Mucosa of rectum (tissue), 2 donors: ENCODE measurements around the gene PDGFC.
"Not testable (repeated sequence)": the region's sequence is repeated elsewhere in the genome, so short reads cannot be mapped to it uniquely, and the experiment has no call there.

ENCODE experiments used
- H3K27ac ChIP-seq, 2 donors: one replicate each; pipeline ENCODE4 v1.7.0; 2013; ENCODE audit warnings: inconsistent platforms in 2 of 2, low read depth in 2 of 2, low read length in 2 of 2
- H3K27me3 ChIP-seq, 2 donors: one replicate each; pipeline ENCODE4 v1.7.0; 2013; ENCODE audit warnings: low read length in 2 of 2; ENCODE audit not compliant: control insufficient read depth in 2 of 2, insufficient read depth in 2 of 2
- H3K36me3 ChIP-seq, 2 donors: one replicate each; pipeline ENCODE4 v1.7.0; 2013; ENCODE audit warnings: low read length in 2 of 2; ENCODE audit not compliant: control insufficient read depth in 2 of 2, insufficient read depth in 2 of 2
- H3K4me1 ChIP-seq, 2 donors: one replicate each; pipeline ENCODE4 v1.7.0; 2013; ENCODE audit warnings: low read length in 2 of 2, mild to moderate bottlenecking in 1 of 2; ENCODE audit not compliant: control insufficient read depth in 2 of 2, insufficient read depth in 2 of 2
- H3K4me3 ChIP-seq, 2 donors: one replicate each; pipeline ENCODE4 v1.7.0; 2013; ENCODE audit warnings: low read length in 2 of 2
- H3K9ac ChIP-seq, 2 donors: one replicate each; pipeline ENCODE4 v1.7.0; 2013; ENCODE audit warnings: low read length in 2 of 2, low read depth in 1 of 2, mild to moderate bottlenecking in 1 of 2
- H3K9me3 ChIP-seq, 2 donors: one replicate each; pipeline ENCODE4 v1.7.0; 2013; ENCODE audit warnings: low read length in 2 of 2; ENCODE audit not compliant: control insufficient read depth in 2 of 2
- donor health status: healthy.
- donor health status: Normal muscosa, but diverticular disease.

PDGFC gene

GRCh38 chr4:156886481-156886880 is 85.1 kb downstream of the PDGFC start:
- no peak overlapping the region for H3K27ac ChIP-seq
- H3K4me3 ChIP-seq = no peak overlapping the region
- H3K9me3 ChIP-seq = no peaks in the 10 kb centered on the region
- no peak overlapping the region for H3K9ac ChIP-seq
- H3K4me1 ChIP-seq = no peaks in the 10 kb centered on the region
- no peaks in the 10 kb centered on the region for H3K36me3 ChIP-seq
- no peaks in the 10 kb centered on the region for H3K27me3 ChIP-seq

GRCh38 chr4:156885374-156885773 is 86.2 kb downstream of the PDGFC start:
- H3K9ac ChIP-seq = no peak overlapping the region
- no peak overlapping the region for H3K4me3 ChIP-seq
- H3K36me3 ChIP-seq = no peaks in the 10 kb centered on the region
- no peaks in the 10 kb centered on the region for H3K9me3 ChIP-seq
- no peak overlapping the region for H3K27ac ChIP-seq
- no peaks in the 10 kb centered on the region for H3K27me3 ChIP-seq
- no peaks in the 10 kb centered on the region for H3K4me1 ChIP-seq

- no peak overlapping the region for H3K4me3 ChIP-seq
- no peaks in the 10 kb centered on the region for H3K4me1 ChIP-seq
- H3K9me3 ChIP-seq = no peaks in the 10 kb centered on the region
- H3K27me3 ChIP-seq = no peaks in the 10 kb centered on the region
- H3K27ac ChIP-seq = no peak overlapping the region
- no peak overlapping the region for H3K9ac ChIP-seq
- no peaks in the 10 kb centered on the region for H3K36me3 ChIP-seq
Measured at GRCh38 chr4:156884183-156884582, 87.4 kb downstream of the PDGFC start.

- no peak overlapping the region for H3K27ac ChIP-seq
- no peaks in the 10 kb centered on the region for H3K27me3 ChIP-seq
- no peaks in the 10 kb centered on the region for H3K36me3 ChIP-seq
- H3K4me1 ChIP-seq = no peaks in the 10 kb centered on the region
- no peaks in the 10 kb centered on the region for H3K9me3 ChIP-seq
- no peak overlapping the region for H3K9ac ChIP-seq
- H3K4me3 ChIP-seq = no peak overlapping the region
Measured at GRCh38 chr4:156875704-156876103, 95.9 kb downstream of the PDGFC start.

GRCh38 chr4:156875055-156875454 is 96.5 kb downstream of the PDGFC start:
- H3K9me3 ChIP-seq = no peaks in the 10 kb centered on the region
- H3K4me3 ChIP-seq = no peak overlapping the region
- no peak overlapping the region for H3K27ac ChIP-seq
- no peak overlapping the region for H3K9ac ChIP-seq
- no peaks in the 10 kb centered on the region for H3K36me3 ChIP-seq
- no peaks in the 10 kb centered on the region for H3K27me3 ChIP-seq
- no peaks in the 10 kb centered on the region for H3K4me1 ChIP-seq

GRCh38 chr4:156873799-156874198 is 97.8 kb downstream of the PDGFC start:
- Histone ChIP-seq H3K27me3 (no peaks in the 10 kb centered on the region), H3K27ac (no peak overlapping the region), H3K9me3 (no peaks in the 10 kb centered on the region), H3K4me1 (no peaks in the 10 kb centered on the region), H3K4me3 (no peak overlapping the region), H3K36me3 (no peaks in the 10 kb centered on the region), H3K9ac (no peak overlapping the region)

- no peaks in the 10 kb centered on the region for H3K36me3 ChIP-seq
Measured at GRCh38 chr4:156870861-156871260, 100.7 kb downstream of the PDGFC start.

GRCh38 chr4:156870131-156870530 is 101.5 kb downstream of the PDGFC start:
- H3K27ac ChIP-seq = no peak overlapping the region
- H3K4me3 ChIP-seq = no peak overlapping the region
- no peaks in the 10 kb centered on the region for H3K9me3 ChIP-seq
- H3K9ac ChIP-seq = no peak overlapping the region
- H3K36me3 ChIP-seq = no peaks in the 10 kb centered on the region
- no peaks in the 10 kb centered on the region for H3K27me3 ChIP-seq
- H3K4me1 ChIP-seq = no peaks in the 10 kb centered on the region

More at GRCh38 chr4:156870861-156871260, 100.7 kb downstream of the PDGFC start:
- H3K4me3 ChIP-seq = no peak overlapping the region
- H3K9ac ChIP-seq = no peak overlapping the region
- H3K4me1 ChIP-seq = no peaks in the 10 kb centered on the region
- H3K27ac ChIP-seq = no peak overlapping the region
- no peaks in the 10 kb centered on the region for H3K27me3 ChIP-seq
- no peaks in the 10 kb centered on the region for H3K9me3 ChIP-seq

GRCh38 chr4:156866088-156866487 is 105.5 kb downstream of the PDGFC start:
- H3K9me3 ChIP-seq, H3K27ac ChIP-seq, H3K9ac ChIP-seq, H3K4me3 ChIP-seq, H3K36me3 ChIP-seq, H3K27me3 ChIP-seq, H3K4me1 ChIP-seq: not testable (repeated sequence)

GRCh38 chr4:156865451-156865850 is 106.1 kb downstream of the PDGFC start:
- H3K4me1 ChIP-seq = no peaks in the 10 kb centered on the region
- no peaks in the 10 kb centered on the region for H3K27me3 ChIP-seq

GRCh38 chr4:156858071-156858470 is 113.5 kb downstream of the PDGFC start:
- no peaks in the 10 kb centered on the region for H3K9me3 ChIP-seq
- no peaks in the 10 kb centered on the region for H3K27me3 ChIP-seq
- no peak overlapping the region for H3K4me3 ChIP-seq
- H3K27ac ChIP-seq = no peak overlapping the region
- no peak overlapping the region for H3K9ac ChIP-seq
- no peaks in the 10 kb centered on the region for H3K4me1 ChIP-seq
- H3K36me3 ChIP-seq = no peaks in the 10 kb centered on the region

More at GRCh38 chr4:156865451-156865850, 106.1 kb downstream of the PDGFC start:
- Histone ChIP-seq H3K27ac (no peak overlapping the region), H3K9me3 (no peaks in the 10 kb centered on the region), H3K9ac (no peak overlapping the region), H3K4me3 (no peak overlapping the region), H3K36me3 (no peaks in the 10 kb centered on the region)
